CD4-positive, alpha-beta T cell treated with Interleukin-2 at 100 ng/mL for 4 hours (primary cell): ENCODE data around the gene AMZ2.
"Not testable (repeated sequence)": the region's sequence is repeated elsewhere in the genome, so short reads cannot be mapped to it uniquely, and the experiment has no call there.

Source experiments
- DNase-seq: peaks from one replicate; pipeline ENCODE4 v3.0.0-alpha.2; 2020; ENCODE audit warnings: low spot score

AMZ2 gene

DNA sequence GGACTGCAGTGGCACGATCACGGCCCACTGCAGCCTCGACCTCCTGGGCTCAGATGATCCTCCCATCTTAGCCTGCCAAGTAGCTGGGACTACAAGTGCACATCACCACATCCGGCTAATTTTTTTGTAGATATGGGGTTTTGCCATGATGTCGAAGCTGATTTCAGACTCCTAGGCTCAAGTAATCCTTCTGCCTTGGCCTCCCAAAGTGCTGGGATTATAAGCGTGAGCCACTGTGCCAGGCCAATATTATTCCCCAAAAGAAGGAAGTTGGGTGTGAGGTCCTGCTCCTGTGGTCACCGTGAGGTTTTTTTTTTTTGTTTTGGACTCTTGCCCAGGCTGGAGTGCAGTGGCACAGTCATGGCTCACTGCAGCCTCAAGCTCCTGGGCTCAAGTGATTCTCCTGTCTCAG is 1.5 kb downstream of the AMZ2 start:
- peak; percentile 43 for DNase-seq

DNA sequence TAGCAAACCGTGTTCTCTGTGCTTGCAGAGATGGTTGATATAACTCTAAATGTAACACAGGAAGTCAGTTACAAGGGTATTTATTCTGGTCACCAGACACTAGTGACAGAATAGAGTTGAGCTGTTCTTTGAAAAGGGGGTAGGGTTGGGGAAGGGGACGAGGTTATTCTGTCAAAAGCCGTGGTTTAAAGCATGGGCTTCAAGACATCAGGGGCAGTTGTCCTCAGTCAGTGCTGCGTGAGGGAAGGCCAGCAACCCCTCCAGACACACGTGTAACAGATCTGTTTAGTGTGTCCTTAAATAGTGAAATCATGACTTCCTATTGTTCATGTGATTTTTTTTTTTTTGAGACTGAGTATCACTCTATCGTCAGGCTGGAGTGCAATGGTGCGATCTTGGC is 5.6 kb downstream of the AMZ2 start:
- DNase-seq: peak; percentile 40

DNA sequence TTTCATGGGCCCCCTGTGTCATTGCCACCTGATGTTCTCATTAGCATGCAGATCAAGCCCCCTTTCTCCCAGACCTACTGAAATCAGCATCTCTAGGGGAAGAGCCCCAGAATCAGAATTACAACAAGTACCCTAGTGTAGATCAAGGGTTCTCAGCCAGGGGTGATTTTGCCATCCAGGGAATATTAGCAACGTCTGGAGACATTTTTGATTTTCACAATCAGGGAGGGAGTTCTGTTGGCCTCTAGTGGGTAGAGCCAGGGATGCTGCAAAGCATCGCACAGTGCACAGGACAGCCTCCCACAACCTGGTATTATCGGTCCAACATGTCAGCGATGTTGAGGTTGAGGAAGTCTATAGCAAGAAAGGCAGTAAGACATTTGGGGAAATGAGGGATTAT is 7.3 kb downstream of the AMZ2 start:
- no peak for DNase-seq

DNA sequence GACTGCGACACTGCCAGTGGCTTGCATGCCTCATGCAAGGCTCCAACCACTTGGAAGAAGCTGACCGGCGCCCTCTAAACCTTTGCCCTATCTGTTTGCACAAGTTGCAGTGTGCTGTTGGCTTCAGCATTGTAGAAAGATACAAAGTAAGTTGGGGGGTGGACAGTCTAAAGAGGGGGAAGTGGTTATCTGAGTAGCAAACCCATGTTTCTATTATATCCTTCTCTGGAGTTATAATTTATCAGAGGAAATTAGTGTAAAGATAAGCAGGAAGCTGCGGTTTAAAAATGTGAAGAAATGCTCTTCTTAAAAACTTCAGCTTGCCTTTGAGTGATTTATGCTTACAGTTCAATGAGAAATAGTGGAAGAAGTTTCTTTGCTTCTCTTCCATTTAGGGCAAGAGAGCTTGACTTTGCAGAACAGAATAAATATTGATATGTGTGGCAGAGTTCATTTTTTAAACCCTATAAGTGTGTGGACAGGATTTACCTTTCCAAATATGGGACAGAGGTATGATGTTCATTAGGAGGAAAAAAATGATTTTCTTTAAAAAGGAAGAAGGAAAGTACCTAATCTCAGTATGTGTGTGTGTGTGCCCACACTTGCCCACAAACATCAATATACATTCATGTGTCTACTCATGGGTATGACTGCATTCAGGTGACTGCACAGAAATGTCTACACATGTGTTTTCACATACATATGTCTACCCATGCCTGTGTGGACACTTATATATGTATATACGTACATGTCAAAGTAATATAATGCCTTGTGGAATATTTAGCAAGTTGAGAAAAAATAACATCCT is 8.1 kb downstream of the AMZ2 start:
- peak; percentile 49 for DNase-seq

DNA sequence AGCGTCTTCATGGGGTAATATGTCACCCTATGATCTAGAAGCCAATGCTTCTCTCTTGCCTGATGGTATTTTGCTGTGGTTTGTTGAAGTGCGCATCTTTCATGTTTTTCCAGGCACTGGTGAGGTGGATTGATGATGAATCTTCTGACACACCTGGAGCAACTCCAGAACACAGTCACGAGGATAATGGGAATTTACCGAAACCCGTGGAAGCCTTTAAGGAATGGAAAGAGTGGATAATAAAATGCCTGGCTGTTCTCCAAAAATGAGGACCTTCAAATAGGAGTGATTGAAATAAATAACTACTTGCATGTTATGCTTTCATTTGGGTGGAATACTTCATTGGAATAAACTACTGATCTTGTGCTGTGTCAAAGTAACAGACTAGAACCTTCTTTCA is 8.9 kb downstream of the AMZ2 start:
- DNase-seq: not testable (repeated sequence)

DNA sequence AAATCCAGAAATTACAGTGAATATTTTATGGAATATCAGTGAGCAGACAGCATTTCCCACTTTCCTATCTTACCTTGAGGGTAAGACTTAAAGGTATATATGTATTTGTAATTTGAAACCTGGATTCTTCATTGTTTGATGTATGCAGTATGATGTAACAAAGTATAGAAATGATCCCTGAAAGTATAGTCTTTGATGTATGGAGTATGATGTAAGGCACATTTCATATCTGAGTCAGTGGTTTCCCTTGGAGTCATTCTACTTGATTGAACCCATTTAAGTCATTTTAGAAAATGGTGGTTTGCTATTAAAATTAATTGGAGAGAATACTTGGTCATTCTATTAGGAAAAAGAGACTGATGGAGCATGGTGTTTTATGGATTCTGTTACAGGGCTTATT is 10.1 kb downstream of the AMZ2 start:
- no peak for DNase-seq

DNA sequence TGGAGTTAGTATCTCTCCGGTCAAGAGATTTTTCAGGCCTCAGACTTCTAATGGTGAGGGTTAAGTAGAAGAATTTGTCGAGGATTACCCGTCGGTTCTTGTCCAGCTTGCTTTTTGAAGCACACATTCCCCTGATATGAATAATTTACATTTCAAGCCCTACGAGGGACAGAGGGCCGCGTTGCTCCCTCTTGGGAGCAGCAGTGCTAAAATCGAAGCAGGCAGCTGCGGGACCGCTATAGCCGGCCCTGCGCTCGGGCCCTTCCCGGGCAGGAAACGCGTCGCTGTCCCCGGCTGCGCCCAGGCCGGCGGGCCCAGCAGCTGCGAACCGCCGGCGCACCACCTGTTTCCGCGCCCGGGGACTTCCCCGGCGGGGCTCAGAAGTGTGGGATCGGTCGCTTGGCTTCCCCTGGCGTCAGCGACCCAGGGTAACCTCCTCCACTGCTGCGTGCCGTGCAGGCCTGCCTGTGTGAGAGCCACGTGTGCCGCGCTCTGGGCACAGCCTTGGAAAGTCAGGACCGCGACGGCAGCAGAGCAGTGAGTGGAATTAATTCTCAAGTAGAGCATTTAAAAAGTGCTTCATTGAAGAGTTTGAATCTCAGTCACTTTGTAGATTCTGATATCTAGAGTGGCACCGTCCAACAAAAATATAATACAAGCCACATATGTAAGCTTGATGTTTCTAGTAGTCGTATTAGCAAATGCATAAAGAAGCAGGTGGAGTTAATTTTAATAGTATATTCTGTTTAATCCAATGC is 11.2 kb downstream of the AMZ2 start:
- DNase-seq: peak; percentile 87

DNA sequence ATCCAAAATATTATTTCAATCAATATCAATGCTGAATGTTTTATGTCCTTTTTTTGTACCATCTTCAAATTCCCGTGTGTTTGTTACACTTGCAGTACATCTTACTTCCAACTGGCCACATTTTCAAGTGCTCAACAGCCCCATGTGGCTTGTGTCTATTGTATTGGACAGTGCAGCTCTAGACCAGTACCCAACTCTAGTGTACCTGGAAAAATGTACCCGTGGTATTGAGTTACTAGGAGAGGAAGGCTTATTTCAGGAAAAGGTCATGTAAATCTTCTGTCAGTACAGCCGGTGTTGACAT is 11.8 kb downstream of the AMZ2 start:
- not testable (repeated sequence) for DNase-seq

DNA sequence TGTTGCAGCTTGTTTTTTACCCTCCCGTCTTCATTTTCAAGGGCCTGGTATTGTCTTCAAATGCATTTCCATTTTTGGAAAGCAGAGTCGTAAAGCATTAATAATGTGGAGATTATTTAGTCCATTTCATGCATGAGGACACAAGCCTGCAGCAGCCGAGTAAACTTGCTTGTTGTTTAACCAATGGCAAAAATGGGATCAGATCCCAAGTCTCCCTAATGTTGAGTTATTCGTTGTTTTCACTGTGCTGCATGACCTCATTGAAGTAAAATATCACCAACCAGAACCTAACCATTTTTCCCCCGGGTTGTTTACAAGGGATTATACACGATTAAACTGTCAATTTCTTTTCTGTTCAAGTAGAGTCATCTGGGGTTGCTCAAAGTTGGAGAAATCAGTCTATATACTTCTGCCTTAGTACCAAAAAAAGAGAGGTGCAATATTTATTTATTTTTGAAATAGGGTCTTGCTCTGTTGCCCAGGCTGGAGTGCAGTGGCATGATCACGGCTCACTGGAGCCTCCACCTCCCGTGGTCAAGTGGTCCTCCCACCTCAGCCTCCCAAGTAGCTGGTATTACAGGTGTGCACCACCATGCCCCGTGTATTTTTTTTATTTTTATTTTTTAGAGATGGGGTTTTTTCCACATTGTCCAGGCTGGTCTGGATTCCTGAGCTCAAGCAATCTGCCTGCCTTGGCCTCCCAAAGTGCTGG is 12.4 kb downstream of the AMZ2 start:
- no peak for DNase-seq

DNA sequence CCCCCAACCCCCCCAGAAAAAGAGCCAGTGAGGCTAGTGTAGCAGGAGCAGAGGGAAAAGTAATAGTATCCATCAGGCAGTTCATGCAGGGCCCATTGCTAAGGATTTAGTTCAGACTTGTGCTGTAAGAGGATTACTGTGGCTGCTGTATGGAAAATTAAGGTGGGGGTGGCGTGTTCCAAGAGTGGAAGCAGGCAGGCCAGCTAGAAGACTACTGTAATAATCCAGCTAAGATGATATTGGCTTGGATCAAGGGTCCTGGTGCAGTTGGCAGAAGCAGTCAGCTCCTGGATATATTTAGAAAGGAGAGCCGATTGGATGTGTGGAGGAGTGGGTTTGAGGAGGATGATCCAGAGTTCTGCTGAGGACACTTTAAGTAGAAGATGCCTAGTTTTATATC is 14.6 kb downstream of the AMZ2 start:
- not testable (repeated sequence) for DNase-seq

DNA sequence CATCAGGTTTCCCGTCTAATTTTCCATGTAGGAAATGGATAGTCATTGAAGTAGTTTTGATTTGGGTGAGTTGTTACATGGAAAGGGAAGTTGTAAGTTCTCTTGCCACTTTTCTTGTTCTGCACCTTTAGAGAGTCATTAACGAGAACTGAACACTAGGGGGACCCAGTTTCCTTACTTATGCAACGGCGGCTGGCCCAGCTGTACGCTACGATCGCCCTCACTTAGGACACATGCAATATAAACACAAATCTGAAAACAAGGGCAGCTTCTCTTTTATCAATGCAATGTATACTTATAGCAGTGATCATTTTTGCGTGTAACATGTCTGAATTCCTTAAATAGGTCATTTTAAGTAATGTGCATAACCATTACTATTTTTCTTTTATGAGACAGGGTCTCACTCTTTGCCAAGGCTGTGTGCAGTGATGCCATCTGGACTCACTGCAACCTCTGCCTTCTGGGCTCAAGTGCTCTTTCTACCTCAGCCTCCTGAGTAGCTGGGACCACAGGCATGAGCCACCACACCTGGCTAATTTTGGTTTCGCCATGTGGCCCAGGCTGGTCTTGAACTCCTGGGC is 15.3 kb downstream of the AMZ2 start:
- DNase-seq: peak; percentile 82

DNA sequence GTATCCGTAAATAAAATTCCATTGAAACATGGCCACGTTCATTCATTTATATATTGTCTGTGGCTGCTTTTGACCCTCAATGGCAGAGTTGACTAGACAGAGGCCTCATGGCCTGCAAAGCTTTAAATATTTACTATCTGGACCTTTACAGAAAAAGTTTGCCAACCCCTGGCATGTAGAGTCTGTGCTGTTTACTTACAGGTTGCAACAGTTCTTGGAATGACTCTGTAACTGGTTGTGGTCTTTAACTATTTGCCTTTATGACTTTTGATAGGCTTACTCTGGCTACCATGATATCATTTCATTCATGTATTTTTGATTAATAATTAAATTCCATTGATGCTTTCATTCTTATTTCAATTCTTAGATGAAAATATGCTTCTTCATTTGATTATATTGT is 18.0 kb downstream of the AMZ2 start:
- DNase-seq: not testable (repeated sequence)

DNA sequence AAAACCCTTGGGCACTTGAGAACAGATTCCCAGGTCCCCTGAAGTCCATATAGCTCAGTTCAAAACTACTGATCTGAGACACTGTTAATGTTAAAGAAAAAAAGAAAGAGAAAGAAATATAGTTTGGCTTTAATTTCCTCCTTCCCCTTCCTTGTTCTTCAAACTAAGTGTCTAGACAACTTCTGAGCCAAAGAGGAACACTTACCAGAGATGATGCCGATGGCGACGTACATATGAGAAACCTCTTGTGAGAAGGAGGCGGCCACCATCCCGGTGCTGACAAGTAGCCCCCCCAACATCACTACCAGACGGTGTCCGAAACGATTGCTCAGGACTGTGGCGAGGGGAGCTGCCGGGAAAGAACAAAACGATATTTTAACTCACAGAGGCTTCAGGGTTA is 25.9 kb downstream of the AMZ2 start:
- no peak for DNase-seq

DNA sequence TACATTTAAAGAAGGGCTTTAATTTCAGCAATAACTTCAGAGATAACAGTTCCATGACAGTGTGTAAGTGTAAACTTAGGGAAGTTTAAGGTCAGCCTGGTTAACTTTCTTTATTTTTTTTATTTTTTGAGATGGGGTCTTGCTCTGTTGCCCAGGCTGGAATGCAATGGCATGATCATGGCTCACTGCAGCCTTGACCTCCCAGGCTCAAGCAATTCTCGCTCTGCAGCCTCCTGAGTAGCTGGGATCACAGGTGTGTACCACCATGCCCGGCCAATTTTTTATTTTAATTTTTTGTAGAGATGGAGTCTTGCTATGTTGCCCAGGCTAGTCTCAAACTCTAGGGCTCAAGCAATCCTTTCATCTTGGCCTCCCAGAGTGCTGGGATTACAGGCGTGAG is 28.5 kb downstream of the AMZ2 start:
- DNase-seq: not testable (repeated sequence)

DNA sequence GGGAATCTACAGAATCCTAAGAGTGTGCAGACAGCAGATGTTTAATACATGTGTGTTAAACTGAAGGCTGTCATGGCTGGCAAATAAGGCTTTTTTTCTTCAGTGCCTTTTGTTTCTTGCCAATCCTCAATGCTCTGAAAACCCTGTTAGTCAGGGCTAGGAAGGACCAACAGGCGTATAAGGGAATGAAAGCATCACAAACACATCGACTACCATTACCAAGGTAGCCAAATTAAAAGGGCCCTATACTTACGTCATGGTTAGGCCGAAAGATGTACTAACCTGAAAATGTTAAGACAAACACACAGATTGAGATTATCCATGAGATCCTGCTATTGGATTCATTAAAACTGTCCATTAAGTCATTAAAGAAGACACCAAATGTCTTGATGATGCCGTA is 30.0 kb downstream of the AMZ2 start:
- DNase-seq: no peak

DNA sequence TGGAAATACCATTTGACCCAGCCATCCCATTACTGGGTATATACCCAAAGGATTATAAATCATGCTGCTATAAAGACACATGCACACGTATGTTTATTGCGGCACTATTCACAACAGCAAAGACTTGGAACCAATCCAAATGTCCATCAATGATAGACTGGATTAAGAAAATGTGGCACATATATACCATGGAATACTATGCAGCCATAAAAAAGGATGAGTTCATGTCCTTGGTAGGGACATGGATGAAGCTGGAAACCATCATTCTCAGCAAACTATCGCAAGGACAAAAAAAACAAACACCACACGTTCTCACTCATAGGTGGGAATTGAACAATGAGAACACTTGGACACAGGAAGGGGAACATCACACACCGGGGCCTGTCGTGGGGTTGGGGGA is 34.1 kb downstream of the AMZ2 start:
- DNase-seq: not testable (repeated sequence)

DNA sequence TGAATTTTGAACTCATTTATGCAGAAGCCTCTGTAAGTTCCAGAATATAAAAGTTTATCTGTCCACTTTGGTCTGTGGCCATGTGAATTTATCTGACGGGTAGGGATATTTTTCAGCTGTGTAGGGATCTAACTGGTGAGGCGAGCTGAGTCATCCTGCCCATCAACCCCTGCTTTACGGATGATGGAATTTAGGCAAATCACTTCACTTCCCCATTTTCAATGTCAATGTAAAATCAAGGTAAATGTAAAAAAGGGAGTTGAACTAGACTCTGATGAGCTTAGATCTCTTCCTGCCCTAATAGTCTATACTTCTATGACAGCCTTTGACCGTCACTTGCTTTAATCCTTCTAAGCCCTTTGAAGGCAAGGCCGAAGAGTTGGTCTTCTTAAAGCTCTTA is 40.5 kb downstream of the AMZ2 start:
- no peak for DNase-seq

DNA sequence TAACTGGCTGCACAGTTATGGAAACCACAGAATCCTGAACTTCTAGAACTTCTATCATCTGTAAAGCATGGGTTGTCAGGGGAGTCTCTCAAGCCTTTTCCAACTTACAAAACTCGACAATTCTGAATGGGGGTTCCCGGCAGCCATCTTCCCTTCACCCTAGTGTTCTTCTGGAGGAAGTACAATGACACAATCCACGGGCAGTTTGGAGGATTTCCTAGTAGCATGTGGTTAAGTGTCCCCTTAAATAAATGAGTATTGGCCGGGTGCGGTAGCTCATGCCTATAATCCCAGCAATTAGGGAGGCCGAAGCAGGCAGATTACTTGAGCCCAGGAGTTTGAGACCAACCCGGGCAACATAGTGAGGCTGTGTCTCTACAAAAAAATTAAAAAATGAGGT is 41.0 kb downstream of the AMZ2 start:
- DNase-seq: peak; percentile 23

DNA sequence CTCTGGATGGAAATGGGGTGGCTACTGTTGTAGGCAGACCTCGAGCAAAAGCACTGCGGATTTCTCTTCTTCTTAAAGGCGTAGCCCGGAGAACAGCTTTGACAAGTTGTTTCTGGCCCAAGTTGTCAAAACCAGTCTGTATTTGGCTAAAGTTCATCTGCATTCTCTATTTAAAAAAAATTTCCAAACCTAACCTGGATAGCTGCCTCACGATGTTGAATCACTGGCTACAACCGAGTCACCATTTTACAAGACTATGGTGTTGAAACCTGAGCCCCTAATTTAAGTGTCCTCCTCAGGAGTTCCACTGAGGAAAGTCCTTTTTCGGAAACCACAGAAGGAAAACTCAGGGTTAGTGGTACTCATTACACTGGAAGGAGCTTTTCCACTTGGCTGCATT is 41.6 kb downstream of the AMZ2 start:
- no peak for DNase-seq

DNA sequence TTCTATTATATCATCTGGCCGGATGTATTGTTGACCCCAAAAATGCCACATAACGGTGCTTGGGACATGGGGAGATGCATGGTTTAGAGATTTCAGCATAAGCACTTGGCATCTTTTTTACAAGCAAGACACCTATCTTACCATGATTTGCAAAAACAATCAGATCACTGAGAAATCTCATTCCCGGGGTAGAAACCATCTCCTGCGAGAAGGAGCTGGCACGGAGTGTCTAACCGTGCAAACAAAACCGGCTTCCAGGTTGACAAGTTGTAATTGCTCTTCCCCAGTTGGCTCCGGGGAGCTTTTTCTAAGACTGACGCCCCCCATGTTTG is 42.1 kb downstream of the AMZ2 start:
- no peak for DNase-seq

DNA sequence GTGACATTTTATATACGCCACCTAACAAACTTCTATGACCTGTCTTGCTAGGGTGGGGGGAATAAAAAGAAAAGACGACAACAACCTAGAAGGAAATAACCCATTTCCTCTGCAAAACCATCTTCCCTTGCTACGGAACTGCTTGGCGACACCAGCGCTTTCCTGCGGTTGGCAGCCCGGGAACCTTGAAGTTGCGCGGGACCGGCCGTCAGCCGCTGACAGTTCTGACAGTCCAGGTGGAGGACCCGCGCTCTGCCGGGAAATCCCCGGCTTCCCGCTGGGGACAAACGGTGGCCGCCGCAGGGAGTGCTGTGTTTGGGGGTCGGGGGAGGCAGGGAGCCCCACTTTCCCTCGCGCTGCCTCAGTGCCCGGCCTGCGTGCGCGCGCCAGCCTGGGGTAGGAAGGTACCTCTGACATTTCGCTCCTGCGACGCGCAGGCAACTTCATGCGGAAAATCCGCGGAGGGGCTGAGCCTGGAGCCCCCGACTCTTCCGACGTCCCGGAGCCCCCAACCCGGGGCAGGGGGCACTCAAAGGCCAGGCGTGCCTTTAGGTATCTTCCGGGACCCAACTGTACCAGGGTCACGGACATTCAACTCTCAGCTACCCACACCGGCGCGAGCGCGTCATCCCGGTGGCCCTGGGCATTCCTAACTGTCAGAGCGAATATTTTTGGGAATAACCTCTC is 42.6 kb downstream of the AMZ2 start:
- DNase-seq: peak; percentile 59
